H1 (cell line): ENCODE measurements around the gene FYTTD1. TPM values are rescaled to one million over a fixed set of nuclear protein-coding genes. Genes with fewer than 3 reads are reported as not detected.

Experiments
- RAD21 ChIP-seq, 2 experiments: IDR thresholded peaks in 1 of 2; conservative IDR thresholded peaks in 1 of 2; 2 replicates each; pipeline ENCODE4 v1.6.1; 2011; ENCODE audit warnings: low read depth in 2 of 2, low read length in 2 of 2, improper control_type of control experiment in 1 of 2, inconsistent platforms in 1 of 2, mild to moderate bottlenecking in 1 of 2, moderate library complexity in 1 of 2
- RXRA ChIP-seq: IDR thresholded peaks from 2 replicates; pipeline ENCODE4 v1.6.1; 2011; ENCODE audit warnings: low read depth, mild to moderate bottlenecking, low read length, moderate library complexity; ENCODE audit not compliant: insufficient read depth
- polyA plus RNA-seq, 7 experiments: library from polyadenylated mRNA; depleted of rRNA in 3 of 7; stranded (reverse) in 5 of 7; unstranded in 2 of 7; fragments of >200 nt in 5 of 7; fragments of 200-250 nt in 2 of 7; gene quantifications; 1 replicate in 5 of 7; 2 replicates in 1 of 7; 4 replicates in 1 of 7; pipeline versions ENCODE4 v1.2.1 to v1.2.3, GENCODE V29; 2011 to 2013; ENCODE audit warnings: missing spikeins in 2 of 7, mixed read lengths in 2 of 7
- total RNA-seq: library from RNA; stranded (reverse); fragmentation: NEBNext Ultra II Directional; extraction: Animal tissue kit (Norgen Biotek cat#: 25700); gene quantifications from 2 replicates; pipeline ENCODE4 v1.2.1, GENCODE V29; 2021

Gene FYTTD1
- total and polyA plus RNA-seq, 2 of the 8 experiments (the other 6 are each of a cell fraction or from before 2014, with no cell fraction given) = 3.1 to 24.4 TPM

DNA sequence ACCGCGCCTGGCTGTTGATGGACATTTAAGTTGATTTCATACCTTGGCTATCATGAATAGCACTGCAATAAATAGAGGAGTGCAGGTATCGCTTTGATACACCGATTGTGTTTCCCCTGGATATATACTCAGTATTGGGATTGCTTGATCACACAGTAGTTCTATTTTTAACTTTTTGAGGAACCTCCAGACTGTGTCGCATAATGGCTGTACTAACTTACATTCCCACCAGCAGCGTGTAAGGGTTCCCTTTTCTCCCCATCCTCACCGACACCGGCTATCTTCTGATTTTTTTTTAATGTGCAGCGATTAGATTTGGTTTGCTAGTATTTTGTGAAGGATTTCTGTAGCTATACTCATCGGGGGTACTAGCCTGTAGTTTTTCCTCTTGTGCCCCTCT, 29.0 kb upstream of the FYTTD1 start (continued):
- TF ChIP-seq RAD21 (IDR thresholded peaks at IDR 0.05 in 1 of 2, conservative IDR thresholded peaks at IDR 0.05 in 1 of 2; ENCODE audit: low read depth in 2 of 2, low read length in 2 of 2) (no peak), RXRA (no peak)
